GM18873 (cell line): ENCODE data around the gene ARHGDIA.

ENCODE experiments used
- ATAC-seq: cut with Tn5 transposase; IDR thresholded peaks from one replicate; pipeline ENCODE4 v1.9.1; 2021; ENCODE audit warnings: mild to moderate bottlenecking, moderate library complexity, moderate number of reproducible peaks; ENCODE audit not compliant: unreplicated experiment, low FRiP score

The ARHGDIA gene

GRCh38 chr17:81831957-81832607 lies 39.1 kb downstream of the ARHGDIA start:
- no peak for ATAC-seq

- ATAC-seq: no peak
Measured at GRCh38 chr17:81831563-81831956, 39.6 kb downstream of the ARHGDIA start.

- no peak for ATAC-seq
Measured at GRCh38 chr17:81829858-81830257, 41.3 kb downstream of the ARHGDIA start.

DNA sequence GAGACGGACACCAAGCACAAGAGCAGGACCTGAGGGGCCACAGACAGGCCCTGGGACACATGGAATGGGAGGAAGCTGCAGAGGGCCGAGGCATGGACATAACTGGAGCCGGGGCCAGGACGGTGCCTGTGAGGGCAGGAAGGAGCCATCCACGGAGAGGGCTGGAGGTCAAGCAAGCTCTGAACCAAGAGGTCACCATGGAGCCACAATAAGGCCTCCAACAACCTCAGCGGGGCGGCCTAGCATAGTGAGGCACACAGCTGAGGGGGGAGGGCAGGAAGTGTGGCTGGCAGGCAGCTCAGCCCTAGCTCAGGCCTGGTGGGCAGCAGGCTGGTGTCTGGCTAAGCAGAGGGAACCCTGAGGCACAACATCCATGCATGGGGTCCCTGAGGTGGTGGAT lies 42.5 kb downstream of the ARHGDIA start:
- ATAC-seq: no peak

DNA sequence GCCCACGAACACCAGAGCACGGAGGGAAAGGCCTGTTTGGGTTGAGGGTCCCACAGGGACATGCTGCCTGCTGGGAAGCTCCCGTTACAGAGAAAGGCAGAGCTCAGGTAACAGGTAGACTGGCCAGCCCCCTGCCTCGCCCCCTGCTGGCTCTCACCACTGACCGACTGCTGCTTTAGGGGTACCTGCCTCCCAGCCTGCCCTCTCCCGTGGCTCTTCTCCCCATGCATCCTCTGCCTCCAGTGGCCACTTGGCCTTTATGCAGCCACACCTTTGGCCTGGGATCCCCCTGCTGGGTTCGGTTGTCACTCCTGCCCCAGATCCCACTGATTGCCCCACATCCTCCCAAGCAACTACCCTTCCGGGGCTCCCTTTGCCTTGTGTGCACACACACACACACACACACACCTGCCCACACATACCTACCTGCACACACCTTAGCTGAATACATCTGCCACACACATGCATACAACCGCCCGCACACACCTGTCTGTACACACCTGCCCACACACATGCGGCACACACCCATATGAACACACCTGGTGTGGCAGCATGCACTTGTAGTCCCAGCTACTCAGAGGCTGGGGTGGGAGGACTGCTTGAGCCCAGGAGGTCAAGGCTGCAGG lies 45.2 kb downstream of the ARHGDIA start:
- ATAC-seq: no peak

- ATAC-seq: no peak
Measured at GRCh38 chr17:81824595-81824994, 46.5 kb downstream of the ARHGDIA start.

DNA sequence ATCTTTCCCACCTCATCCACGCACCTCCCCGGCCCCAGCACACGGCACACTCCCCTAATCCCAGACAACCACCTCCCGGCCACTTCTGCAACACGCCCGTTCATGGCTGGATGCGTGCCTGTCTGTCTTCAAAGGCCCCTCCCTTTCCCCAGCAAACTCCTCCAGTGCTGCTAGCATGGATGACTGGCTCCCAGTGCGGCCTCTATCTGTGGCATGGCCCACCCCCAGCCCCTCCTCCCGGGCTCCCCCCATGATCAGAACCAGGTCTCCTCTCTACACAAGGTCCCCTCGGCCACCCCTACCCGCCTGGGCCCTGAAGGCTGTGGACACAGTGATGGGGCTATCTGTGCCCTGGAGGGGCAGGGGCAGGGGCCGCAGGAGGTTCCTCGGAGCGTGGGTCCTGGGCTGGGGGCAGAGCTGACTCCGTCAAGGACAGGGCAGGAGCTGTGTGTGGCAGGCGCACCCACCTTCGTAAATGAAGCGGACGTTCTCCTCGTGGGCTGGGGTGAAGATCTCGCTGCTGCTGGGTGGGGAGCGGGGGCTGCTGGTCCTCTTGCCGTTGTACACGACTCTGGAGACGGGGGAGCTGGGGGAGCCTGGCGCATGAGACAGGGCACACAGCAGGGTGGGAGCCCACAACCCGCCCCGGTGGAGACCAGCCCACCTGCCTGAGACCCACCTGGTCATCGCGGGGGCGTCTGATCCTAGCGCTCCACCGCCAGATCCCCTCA lies 47.2 kb downstream of the ARHGDIA start:
- ATAC-seq: no peak

GRCh38 chr17:81822996-81823819 lies 47.9 kb downstream of the ARHGDIA start:
- no peak for ATAC-seq

DNA sequence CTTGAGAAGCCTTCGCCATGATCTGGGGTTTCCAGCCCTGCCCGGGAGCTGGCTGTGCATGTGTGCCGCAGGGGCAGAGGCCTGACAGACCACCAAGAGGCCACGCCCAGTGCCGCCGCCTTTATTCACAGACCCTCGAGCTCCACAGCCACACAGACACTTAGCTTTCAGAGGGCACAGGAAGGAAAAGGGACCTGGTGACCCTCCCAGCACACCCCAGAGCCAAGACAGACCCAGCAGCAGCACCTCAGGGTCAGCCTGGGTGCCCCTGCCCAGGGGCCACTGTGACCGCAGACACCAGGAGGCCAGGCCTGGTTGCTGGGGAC lies 48.9 kb downstream of the ARHGDIA start:
- ATAC-seq: no peak

- ATAC-seq: no peak
Measured at GRCh38 chr17:81821603-81822311, 49.4 kb downstream of the ARHGDIA start.

GRCh38 chr17:81821147-81821546 lies 50.0 kb downstream of the ARHGDIA start:
- ATAC-seq: no peak

DNA sequence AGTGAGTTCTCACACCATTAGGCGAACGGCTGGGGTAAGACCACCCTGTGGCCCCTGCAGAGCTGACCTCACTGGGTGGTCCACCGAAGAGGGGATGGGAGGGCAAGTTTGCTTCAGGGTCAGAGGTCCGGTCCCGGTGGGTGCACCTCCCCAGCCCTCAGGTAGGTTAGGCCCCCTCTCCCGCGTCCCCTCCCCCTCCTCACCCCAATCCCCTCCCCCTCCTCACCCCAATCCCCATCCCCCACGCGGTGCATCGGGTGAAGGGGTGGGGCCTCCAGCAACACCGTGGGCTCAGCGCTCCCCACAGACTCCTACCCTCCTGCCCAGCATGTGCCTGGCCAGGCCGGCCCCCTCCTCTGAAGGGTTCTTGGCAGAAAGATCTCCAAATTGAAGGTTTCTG lies 51.4 kb downstream of the ARHGDIA start:
- ATAC-seq: no peak

- no peak for ATAC-seq
Measured at GRCh38 chr17:81817758-81818147, 53.4 kb downstream of the ARHGDIA start.
